NCI-H2196 treated with DMSO at 0.1 percent for 48 hours (cell line): ENCODE data around the gene AXIN2.
A peak's percentile ranks its signal among the peaks of the same experiment; 100 is the strongest.

Source experiments
- DNase-seq: peaks from one replicate; lab custom pipeline; 2025; ENCODE audit not compliant: unreplicated experiment; lab: John Stamatoyannopoulos, UW

AXIN2 gene

GRCh38 chr17:65561452-65562205 lies at the start of gene AXIN2:
TSS of gene AXIN2 (minus strand) at chr17:65561648. CDS start at chr17:65558620, 3,028 bp downstream.
- peak; percentile 61 for DNase-seq

GRCh38 chr17:65609749-65610148 lies 48.3 kb upstream of the AXIN2 start:
- no peak for DNase-seq

GRCh38 chr17:65609286-65609685 lies 47.8 kb upstream of the AXIN2 start:
- DNase-seq, result no peak

- DNase-seq, result no peak
Observed at GRCh38 chr17:65604070-65604469, 42.6 kb upstream of the AXIN2 start.

- DNase-seq, result no peak
Observed at GRCh38 chr17:65601881-65602280, 40.4 kb upstream of the AXIN2 start.

GRCh38 chr17:65601145-65601544 lies 39.7 kb upstream of the AXIN2 start:
- DNase-seq, result no peak

- DNase-seq, result no peak
Observed at GRCh38 chr17:65600518-65600917, 39.1 kb upstream of the AXIN2 start.

GRCh38 chr17:65599650-65600049 lies 38.2 kb upstream of the AXIN2 start:
- DNase-seq, result no peak

GRCh38 chr17:65598746-65599145 lies 37.3 kb upstream of the AXIN2 start:
- no peak for DNase-seq

- DNase-seq, result no peak
Observed at GRCh38 chr17:65595071-65595656, 33.7 kb upstream of the AXIN2 start.

GRCh38 chr17:65593855-65594845 lies 32.7 kb upstream of the AXIN2 start:
- no peak for DNase-seq

- DNase-seq, result no peak
Observed at GRCh38 chr17:65593092-65593854, 31.8 kb upstream of the AXIN2 start.

- no peak for DNase-seq
Observed at GRCh38 chr17:65592125-65592965, 30.9 kb upstream of the AXIN2 start.

- no peak for DNase-seq
Observed at GRCh38 chr17:65589321-65589720, 27.9 kb upstream of the AXIN2 start.

- peak; percentile 38 for DNase-seq
Observed at GRCh38 chr17:65588181-65588808, 26.8 kb upstream of the AXIN2 start.

GRCh38 chr17:65587534-65588180 lies 26.2 kb upstream of the AXIN2 start:
- no peak for DNase-seq

- no peak for DNase-seq
Observed at GRCh38 chr17:65586899-65587298, 25.5 kb upstream of the AXIN2 start.

GRCh38 chr17:65584604-65585521 lies 23.4 kb upstream of the AXIN2 start:
- no peak for DNase-seq
